ENCODE data around the gene CCDC57.
"Not testable (repeated sequence)": the region's sequence is repeated elsewhere in the genome, so short reads cannot be mapped to it uniquely, and the experiment has no call there.

Gene CCDC57

GRCh38 chr17:82200135-82200534 is 12.5 kb downstream of the CCDC57 start:
- no peak for TF ChIP-seq CTCF (conservative IDR thresholded peaks at IDR 0.05; ENCODE audit: low read length)
- no peak overlapping the region for H3K4me3 ChIP-seq (ENCODE audit: low read length)
- no peak for DNase-seq (ENCODE audit: low read depth)

DNA sequence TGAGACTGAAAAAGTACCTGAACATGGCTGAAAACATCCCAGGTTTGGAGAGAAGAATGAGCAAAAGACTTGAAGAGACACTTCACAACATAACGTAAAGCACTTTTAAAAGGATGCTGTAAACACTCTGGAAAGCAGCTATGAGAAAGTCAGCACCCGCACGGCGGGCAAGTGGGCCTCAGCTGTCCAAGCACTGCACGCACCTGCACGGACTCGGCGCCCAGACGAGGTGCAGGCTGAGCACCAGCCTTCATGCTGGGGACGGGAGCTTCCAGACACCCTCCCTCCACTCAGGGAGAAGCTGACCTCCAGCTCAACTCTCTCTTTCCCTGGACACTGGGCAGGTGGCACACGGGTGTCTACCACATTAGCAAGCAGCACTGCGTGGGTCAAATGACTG is 13.1 kb downstream of the CCDC57 start:
- H3K4me3 ChIP-seq (ENCODE audit: low read length): no peak overlapping the region
- no peak for TF ChIP-seq CTCF (conservative IDR thresholded peaks at IDR 0.05; ENCODE audit: low read length)

GRCh38 chr17:82198092-82198491 is 14.6 kb downstream of the CCDC57 start:
- no peak for DNase-seq (ENCODE audit: low read depth)
- H3K4me3 ChIP-seq (ENCODE audit: low read length): no peak overlapping the region
- TF ChIP-seq CTCF (conservative IDR thresholded peaks at IDR 0.05; ENCODE audit: low read length): no peak

More for the DNA sequence above, 13.1 kb downstream of the CCDC57 start:
- DNase-seq (ENCODE audit: low read depth): no peak

DNA sequence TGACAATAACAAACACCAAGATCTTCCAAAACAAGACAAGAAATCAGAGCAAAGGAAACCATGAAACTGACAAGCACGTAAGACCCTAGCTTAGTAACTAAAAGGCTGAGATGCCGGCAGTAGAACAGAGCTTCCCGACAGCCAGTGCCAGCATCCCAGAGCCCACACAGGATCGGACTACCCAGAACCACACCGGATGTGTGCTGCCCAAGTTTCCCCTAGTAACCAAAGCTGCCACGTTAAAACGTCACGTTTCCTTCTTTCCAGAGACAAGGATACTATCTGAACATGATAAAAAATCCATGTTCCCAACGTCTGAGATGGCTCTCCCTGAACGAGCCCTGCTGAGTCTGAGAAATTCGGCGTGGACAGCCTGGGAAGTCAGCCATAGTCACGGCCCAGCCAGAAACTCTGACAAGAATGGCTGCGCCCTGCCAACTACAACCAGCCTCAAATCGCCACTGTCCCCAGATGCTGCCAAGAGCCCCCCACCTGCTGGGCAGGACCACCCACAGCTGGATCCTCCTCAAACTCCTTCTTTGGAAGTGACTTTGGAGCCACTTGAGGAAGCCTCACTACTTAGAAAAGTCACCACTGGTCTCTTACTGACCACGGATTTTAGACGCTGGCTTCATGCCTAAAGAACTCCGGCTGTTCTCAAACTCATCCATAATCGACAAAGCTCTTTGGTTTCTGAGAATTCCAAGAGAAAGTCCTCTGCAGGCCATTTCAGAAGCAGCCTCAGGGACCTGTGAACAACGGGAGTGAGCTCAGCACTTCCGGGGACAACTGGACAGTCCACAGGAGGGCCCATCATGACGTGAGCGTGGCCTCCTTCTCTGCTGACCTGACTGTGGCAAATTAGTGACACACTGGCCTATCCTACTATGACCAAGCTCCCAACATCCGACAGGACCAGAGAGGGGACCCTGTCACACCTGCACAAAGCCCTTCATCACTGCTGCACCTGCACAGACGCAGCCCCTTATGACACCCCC is 16.7 kb downstream of the CCDC57 start:
- TF ChIP-seq CTCF (conservative IDR thresholded peaks at IDR 0.05; ENCODE audit: low read length): no peak
- DNase-seq (ENCODE audit: low read depth): no peak
- H3K4me3 ChIP-seq (ENCODE audit: low read length): no peak overlapping the region

DNA sequence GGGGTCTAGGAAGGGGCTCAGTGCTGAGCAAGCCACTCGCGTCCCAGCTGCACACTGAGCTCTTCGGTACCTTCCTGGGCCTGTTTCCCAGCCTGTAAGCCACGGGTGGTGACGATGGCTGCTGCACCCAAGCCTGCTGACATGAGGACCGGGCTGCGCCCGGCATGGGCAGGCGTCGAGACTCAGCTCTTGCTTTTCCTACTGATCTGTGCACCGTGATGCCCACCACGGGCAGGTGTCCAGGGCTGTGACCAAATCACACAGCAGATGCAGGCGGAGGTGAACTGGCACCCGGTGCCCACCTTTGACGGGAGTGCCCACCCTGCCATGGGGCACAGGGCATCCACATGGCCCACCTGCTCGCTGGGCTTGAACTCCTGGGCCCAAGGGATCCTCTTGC is 17.9 kb downstream of the CCDC57 start:
- TF ChIP-seq CTCF (conservative IDR thresholded peaks at IDR 0.05; ENCODE audit: low read length): no peak
- H3K4me3 ChIP-seq (ENCODE audit: low read length): no peak overlapping the region
- no peak for DNase-seq (ENCODE audit: low read depth)

GRCh38 chr17:82193520-82194220 is 19.0 kb downstream of the CCDC57 start:
- TF ChIP-seq CTCF (conservative IDR thresholded peaks at IDR 0.05; ENCODE audit: low read length): no peak
- no peak for DNase-seq (ENCODE audit: low read depth)
- H3K4me3 ChIP-seq (ENCODE audit: low read length): no peak overlapping the region

GRCh38 chr17:82193050-82193449 is 19.6 kb downstream of the CCDC57 start:
- not testable (repeated sequence) for DNase-seq (ENCODE audit: low read depth); H3K4me3 ChIP-seq (ENCODE audit: low read length)
